Measurements from ENCODE around the gene SLC2A9.

- no peak for TF ChIP-seq CTCF (conservative IDR thresholded peaks at IDR 0.05; ENCODE audit: low read length)
- TF ChIP-seq EZH2phosphoT487 (IDR thresholded peaks at IDR 0.05; ENCODE audit: borderline replicate concordance) = no peak
Measured at GRCh38 chr4:10061650-10062415, 40.5 kb upstream of the SLC2A9 start.

All from Loucy (cell line).